ENCODE data around the gene HERPUD1. TPM values are rescaled to one million over a fixed set of nuclear protein-coding genes. Genes with fewer than 3 reads are reported as not detected.

HERPUD1 gene
- total RNA-seq, 2 experiments from 2014 or later: 140 to 342 TPM

DNA sequence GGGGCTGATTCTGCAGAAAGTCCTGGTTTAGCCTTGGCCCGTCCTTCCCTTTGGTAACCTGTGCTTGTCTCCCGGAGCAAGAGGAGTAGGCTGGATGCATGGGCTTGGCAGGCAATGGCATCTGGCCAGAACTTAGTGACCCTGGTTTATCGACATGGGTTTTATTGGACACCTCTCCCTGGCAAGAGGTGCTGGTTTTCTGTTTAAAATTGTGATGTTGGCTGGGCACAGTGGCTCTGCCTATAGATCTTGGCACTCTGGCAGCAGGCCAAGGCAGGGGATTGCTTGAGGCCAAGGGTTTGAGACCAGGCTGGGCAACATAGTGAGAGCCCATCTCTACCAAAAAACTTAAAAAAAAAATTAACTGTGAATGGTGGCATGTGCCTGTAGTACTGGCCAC is 35.7 kb upstream of the HERPUD1 start:
- H3K36me3 ChIP-seq (ENCODE audit: insufficient read depth, low read length): no peaks in the 10 kb centered on the region
- DNase-seq (ENCODE audit: low spot score): no peak
- peaks cover 37% of the 10 kb centered on the region for H3K4me1 ChIP-seq (ENCODE audit: insufficient read depth, low read length, poor library complexity, severe bottlenecking)
- TF ChIP-seq, protein P1, sequence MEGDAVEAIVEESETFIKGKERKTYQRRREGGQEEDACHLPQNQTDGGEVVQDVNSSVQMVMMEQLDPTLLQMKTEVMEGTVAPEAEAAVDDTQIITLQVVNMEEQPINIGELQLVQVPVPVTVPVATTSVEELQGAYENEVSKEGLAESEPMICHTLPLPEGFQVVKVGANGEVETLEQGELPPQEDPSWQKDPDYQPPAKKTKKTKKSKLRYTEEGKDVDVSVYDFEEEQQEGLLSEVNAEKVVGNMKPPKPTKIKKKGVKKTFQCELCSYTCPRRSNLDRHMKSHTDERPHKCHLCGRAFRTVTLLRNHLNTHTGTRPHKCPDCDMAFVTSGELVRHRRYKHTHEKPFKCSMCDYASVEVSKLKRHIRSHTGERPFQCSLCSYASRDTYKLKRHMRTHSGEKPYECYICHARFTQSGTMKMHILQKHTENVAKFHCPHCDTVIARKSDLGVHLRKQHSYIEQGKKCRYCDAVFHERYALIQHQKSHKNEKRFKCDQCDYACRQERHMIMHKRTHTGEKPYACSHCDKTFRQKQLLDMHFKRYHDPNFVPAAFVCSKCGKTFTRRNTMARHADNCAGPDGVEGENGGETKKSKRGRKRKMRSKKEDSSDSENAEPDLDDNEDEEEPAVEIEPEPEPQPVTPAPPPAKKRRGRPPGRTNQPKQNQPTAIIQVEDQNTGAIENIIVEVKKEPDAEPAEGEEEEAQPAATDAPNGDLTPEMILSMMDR (conservative IDR thresholded peaks at IDR 0.05; ENCODE audit: low read length): no peak
- no peak for TF ChIP-seq EZH2phosphoT487 (IDR thresholded peaks at IDR 0.05; ENCODE audit: borderline replicate concordance, low read depth, low read length)
- H2AFZ ChIP-seq (ENCODE audit: low read length): no peak overlapping the region
- no peak overlapping the region for H3K4me2 ChIP-seq (ENCODE audit: low read length)
- H3K9me3 ChIP-seq (ENCODE audit: low read length): no peaks in the 10 kb centered on the region
- CTCF ChIA-PET (ENCODE audit: unreplicated experiment): no interaction called here
- no peaks in the 10 kb centered on the region for H3K9me2 ChIP-seq (ENCODE audit: insufficient read depth, low read length)
- no peaks in the 10 kb centered on the region for H4K20me1 ChIP-seq (ENCODE audit: insufficient read depth, low read length)
- H3K27ac ChIP-seq (ENCODE audit: low read depth, low read length, poor library complexity, severe bottlenecking): no peak overlapping the region
- H3K4me3 ChIP-seq (ENCODE audit: low read depth, low read length, poor library complexity, severe bottlenecking): no peak overlapping the region
- intact Hi-C loops (cut with micrococcal nuclease; ENCODE audit: unreplicated experiment): no loop called here
- POLR2A ChIA-PET: interaction anchor here (1.3 to 2.2 kb wide), 3 partner anchors 15 to 52 kb away, joined by 3 to 6 read pairs (median 3); no protein-coding TSS in a partner anchor
- H3K79me2 ChIP-seq (ENCODE audit: insufficient read depth, low read depth, low read length): no peaks in the 10 kb centered on the region
- BruUV-seq (replicated peaks): no TSS peak

DNA sequence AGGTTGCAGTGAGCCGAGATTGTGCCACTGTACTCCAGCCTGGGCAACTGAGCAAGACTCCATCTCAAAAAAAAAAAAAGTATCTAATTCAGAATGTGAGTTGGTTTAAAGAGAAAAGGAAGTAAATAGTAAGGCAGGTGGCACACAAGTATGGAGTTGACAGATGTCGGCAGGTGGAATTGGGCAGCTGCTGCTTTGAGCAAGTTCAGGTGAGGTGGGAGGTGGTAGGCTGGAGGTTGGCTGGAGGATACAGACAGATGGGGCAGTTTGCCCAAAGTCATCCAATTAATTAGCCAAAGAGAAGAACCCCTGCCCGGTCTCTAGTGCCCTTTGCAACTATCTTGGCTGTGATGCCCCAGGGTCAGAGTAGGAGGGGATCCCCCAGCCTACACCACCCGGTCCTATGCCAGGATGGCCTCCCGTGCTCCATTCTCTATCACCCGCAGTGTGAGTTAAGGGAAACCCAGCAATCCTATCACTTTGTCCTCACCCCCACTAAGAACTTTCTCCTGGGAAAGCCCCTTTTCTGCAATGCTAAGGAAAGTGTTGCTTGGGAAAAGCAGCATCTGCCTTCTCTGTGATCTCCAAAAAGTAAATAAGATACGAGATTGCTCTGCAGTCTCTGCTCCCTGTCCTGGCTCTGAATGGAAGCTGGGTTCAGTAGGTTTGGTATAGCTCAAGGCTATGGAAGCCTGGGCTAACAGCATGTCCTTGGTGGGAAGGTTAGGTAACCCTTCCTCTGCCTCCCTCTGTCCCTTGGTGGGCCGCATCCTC is 34.7 kb upstream of the HERPUD1 start:
- no peak for TF ChIP-seq EZH2phosphoT487 (IDR thresholded peaks at IDR 0.05; ENCODE audit: borderline replicate concordance, low read depth, low read length)
- TF ChIP-seq, protein P1 (conservative IDR thresholded peaks at IDR 0.05; ENCODE audit: low read length): no peak
- no TSS peak for BruUV-seq (replicated peaks)
- H3K79me2 ChIP-seq (ENCODE audit: insufficient read depth, low read depth, low read length): no peaks in the 10 kb centered on the region
- H3K9me3 ChIP-seq (ENCODE audit: low read length): no peaks in the 10 kb centered on the region
- H3K27ac ChIP-seq (ENCODE audit: low read depth, low read length, poor library complexity, severe bottlenecking): no peak overlapping the region
- no peaks in the 10 kb centered on the region for H4K20me1 ChIP-seq (ENCODE audit: insufficient read depth, low read length)
- CTCF ChIA-PET (ENCODE audit: unreplicated experiment): no interaction called here
- intact Hi-C loops (cut with micrococcal nuclease; ENCODE audit: unreplicated experiment): no loop called here
- no peak overlapping the region for H3K4me3 ChIP-seq (ENCODE audit: low read depth, low read length, poor library complexity, severe bottlenecking)
- POLR2A ChIA-PET: interaction anchor here (0.7 to 1.4 kb wide), 3 partner anchors 14 to 148 kb away, joined by 3 to 6 read pairs (median 3); no protein-coding TSS in a partner anchor
- no peaks in the 10 kb centered on the region for H3K36me3 ChIP-seq (ENCODE audit: insufficient read depth, low read length)
- H3K4me2 ChIP-seq (ENCODE audit: low read length): no peak overlapping the region
- H3K9me2 ChIP-seq (ENCODE audit: insufficient read depth, low read length): no peaks in the 10 kb centered on the region
- DNase-seq (ENCODE audit: low spot score): no peak
- H2AFZ ChIP-seq (ENCODE audit: low read length): peak overlapping the region; percentile 26; the same call in 1 of the 2 replicates
- H3K4me1 ChIP-seq (ENCODE audit: insufficient read depth, low read length, poor library complexity, severe bottlenecking): peaks cover 37% of the 10 kb centered on the region

DNA sequence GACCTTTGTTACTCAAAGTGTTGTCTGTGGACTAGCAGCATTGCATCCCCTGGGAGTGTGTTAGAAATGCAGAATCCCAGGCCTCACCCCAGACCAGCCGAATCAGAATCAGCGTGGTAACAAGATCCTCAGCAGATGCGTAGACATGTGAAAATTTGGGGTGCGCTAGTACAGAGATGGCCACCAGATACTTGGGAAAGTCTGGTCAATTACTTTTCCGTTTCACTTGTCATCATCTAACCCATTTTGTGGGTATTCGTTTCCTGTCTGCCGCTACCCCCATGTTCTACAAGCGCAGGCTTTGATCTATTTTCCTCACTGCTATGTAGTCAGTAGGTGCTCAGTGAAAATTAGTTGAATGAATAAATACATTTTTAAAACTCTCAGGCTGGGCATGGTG is 33.1 kb upstream of the HERPUD1 start:
- BruUV-seq (replicated peaks): no TSS peak
- Histone ChIP-seq H2AFZ (ENCODE audit: low read length) (peak overlapping the region; percentile 73; the same call in 1 of the 2 replicates), H3K4me1 (ENCODE audit: insufficient read depth, low read length, poor library complexity, severe bottlenecking) (peaks cover 37% of the 10 kb centered on the region), H3K4me3 (ENCODE audit: low read depth, low read length, poor library complexity, severe bottlenecking) (peak overlapping the region; percentile 15), H3K36me3 (ENCODE audit: insufficient read depth, low read length) (no peaks in the 10 kb centered on the region), H3K4me2 (ENCODE audit: low read length) (peak overlapping the region; percentile 56), H3K79me2 (ENCODE audit: insufficient read depth, low read depth, low read length) (no peaks in the 10 kb centered on the region), H3K9me2 (ENCODE audit: insufficient read depth, low read length) (no peaks in the 10 kb centered on the region), H4K20me1 (ENCODE audit: insufficient read depth, low read length) (no peaks in the 10 kb centered on the region), H3K27ac (ENCODE audit: low read depth, low read length, poor library complexity, severe bottlenecking) (no peak overlapping the region), H3K9me3 (ENCODE audit: low read length) (no peaks in the 10 kb centered on the region)
- CTCF ChIA-PET (ENCODE audit: unreplicated experiment): no interaction called here
- intact Hi-C loops (cut with micrococcal nuclease; ENCODE audit: unreplicated experiment): no loop called here
- no peak for TF ChIP-seq EZH2phosphoT487 (IDR thresholded peaks at IDR 0.05; ENCODE audit: borderline replicate concordance, low read depth, low read length)
- TF ChIP-seq, protein P1 (conservative IDR thresholded peaks at IDR 0.05; ENCODE audit: low read length): no peak
- no peak for DNase-seq (ENCODE audit: low spot score)
- POLR2A ChIA-PET: no interaction called here
